ENCODE data around the gene PDE8A. TPM values are rescaled to one million over a fixed set of nuclear protein-coding genes. Genes with fewer than 3 reads are reported as not detected.

The PDE8A gene
- total and polyA plus RNA-seq, 10 of the 15 experiments (the other 5 are each of a cell fraction or from before 2014, with no cell fraction given): 6.7 to 69.2 (median 27.2) TPM

- DNase-seq (ENCODE audit: low read depth, low spot score) (no peak), ATAC-seq (no peak), FAIRE-seq (no peak)
- Histone ChIP-seq H4K20me1 (ENCODE audit: control insufficient read depth, insufficient read depth) (no peaks in the 10 kb centered on the region), H3K79me2 (ENCODE audit: control insufficient read depth, insufficient read depth, low read length) (peaks cover 38% of the 10 kb centered on the region), H3K36me3 (ENCODE audit: control insufficient read depth in 2 of 2, insufficient read depth in 2 of 2, low read length in 1 of 2) (no peaks in the 10 kb centered on the region), H3K27me3 (replicated peaks in 1 of 2; ENCODE audit: control insufficient read depth in 2 of 2, insufficient read depth in 2 of 2, low read length in 1 of 2) (no peaks in the 10 kb centered on the region), H3K4me1 (ENCODE audit: control insufficient read depth, insufficient read depth, low read length) (peaks cover 23% of the 10 kb centered on the region), H3K27ac (ENCODE audit: control insufficient read depth, insufficient read depth) (no peak overlapping the region), H2AFZ (ENCODE audit: control insufficient read depth, low read depth, low read length) (no peak overlapping the region), H3K9me3 (replicated peaks; ENCODE audit: control insufficient read depth, insufficient read depth, low read length) (no peaks in the 10 kb centered on the region), H3K9ac (ENCODE audit: control insufficient read depth, insufficient read depth, low read length) (no peak overlapping the region), H3K4me2 (ENCODE audit: control insufficient read depth, insufficient read depth) (no peak overlapping the region), H3K4me3 (no peak overlapping the region)
- SMC1A ChIA-PET (ENCODE audit: uncharacterized antibody, unreplicated experiment): interaction anchor here (0.7 to 4.3 kb wide), 10 partner anchors 11 to 75 kb away, joined by 3 to 45 read pairs (median 5); partner anchors contain the start of gene PDE8A
- WGBS (ENCODE audit: insufficient coverage, insufficient replicate concordance, low lambda C conversion rate, missing lambda C conversion rate): 100% methylated on average over 2 of the region's 2 CpGs
- RAD21 ChIA-PET (ENCODE audit: unreplicated experiment): interaction anchor here (0.9 to 2.1 kb wide), 5 partner anchors 11 to 51 kb away, joined by 3 to 7 read pairs (median 5); no protein-coding TSS in a partner anchor
- POLR2A ChIA-PET: interaction anchor here (0.8 kb wide), 1 partner anchor 41 kb away, joined by 5 read pairs; no protein-coding TSS in a partner anchor
- CTCF ChIA-PET: interaction anchor here (1.0 to 3.1 kb wide), 5 partner anchors 8 to 40 kb away, joined by 3 to 17 read pairs (median 3); no protein-coding TSS in a partner anchor
- BruUV-seq (replicated peaks): no TSS peak
- in situ Hi-C loops (cut with MboI) (no loop called here), intact Hi-C loops (cut with micrococcal nuclease; ENCODE audit: unreplicated experiment) (no loop called here)
- TF ChIP-seq, protein P1, sequence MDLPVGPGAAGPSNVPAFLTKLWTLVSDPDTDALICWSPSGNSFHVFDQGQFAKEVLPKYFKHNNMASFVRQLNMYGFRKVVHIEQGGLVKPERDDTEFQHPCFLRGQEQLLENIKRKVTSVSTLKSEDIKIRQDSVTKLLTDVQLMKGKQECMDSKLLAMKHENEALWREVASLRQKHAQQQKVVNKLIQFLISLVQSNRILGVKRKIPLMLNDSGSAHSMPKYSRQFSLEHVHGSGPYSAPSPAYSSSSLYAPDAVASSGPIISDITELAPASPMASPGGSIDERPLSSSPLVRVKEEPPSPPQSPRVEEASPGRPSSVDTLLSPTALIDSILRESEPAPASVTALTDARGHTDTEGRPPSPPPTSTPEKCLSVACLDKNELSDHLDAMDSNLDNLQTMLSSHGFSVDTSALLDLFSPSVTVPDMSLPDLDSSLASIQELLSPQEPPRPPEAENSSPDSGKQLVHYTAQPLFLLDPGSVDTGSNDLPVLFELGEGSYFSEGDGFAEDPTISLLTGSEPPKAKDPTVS (IDR thresholded peaks at IDR 0.05; ENCODE audit: low read depth, low read length): no peak
- no peak for TF ChIP-seq MYB (IDR thresholded peaks at IDR 0.05; ENCODE audit: borderline replicate concordance, low read depth, low read length)
- TF ChIP-seq, protein P2, sequence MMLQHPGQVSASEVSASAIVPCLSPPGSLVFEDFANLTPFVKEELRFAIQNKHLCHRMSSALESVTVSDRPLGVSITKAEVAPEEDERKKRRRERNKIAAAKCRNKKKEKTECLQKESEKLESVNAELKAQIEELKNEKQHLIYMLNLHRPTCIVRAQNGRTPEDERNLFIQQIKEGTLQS (IDR thresholded peaks at IDR 0.05; ENCODE audit: borderline replicate concordance, extremely low read depth, low read depth, low read length): no peak
- TF ChIP-seq MEF2B (IDR thresholded peaks at IDR 0.05; ENCODE audit: partially characterized antibody, poor library complexity, severe bottlenecking): no peak
- TF ChIP-seq, protein P3, sequence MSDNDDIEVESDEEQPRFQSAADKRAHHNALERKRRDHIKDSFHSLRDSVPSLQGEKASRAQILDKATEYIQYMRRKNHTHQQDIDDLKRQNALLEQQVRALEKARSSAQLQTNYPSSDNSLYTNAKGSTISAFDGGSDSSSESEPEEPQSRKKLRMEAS (IDR thresholded peaks at IDR 0.05; ENCODE audit: low read depth, low read length): no peak
- no peak for TF ChIP-seq BHLHE40 (IDR thresholded peaks at IDR 0.05; ENCODE audit: borderline replicate concordance in 1 of 2, low read depth in 2 of 2, low read length in 1 of 2)
- TF ChIP-seq SIN3A (IDR thresholded peaks at IDR 0.05; ENCODE audit: low read depth, low read length): no peak
- TF ChIP-seq CHD2 (IDR thresholded peaks at IDR 0.05; ENCODE audit: borderline replicate concordance, low read depth, low read length): no peak
- no peak for TF ChIP-seq CREB1 (IDR thresholded peaks at IDR 0.05; ENCODE audit: low read depth)
- TF ChIP-seq, protein P4, sequence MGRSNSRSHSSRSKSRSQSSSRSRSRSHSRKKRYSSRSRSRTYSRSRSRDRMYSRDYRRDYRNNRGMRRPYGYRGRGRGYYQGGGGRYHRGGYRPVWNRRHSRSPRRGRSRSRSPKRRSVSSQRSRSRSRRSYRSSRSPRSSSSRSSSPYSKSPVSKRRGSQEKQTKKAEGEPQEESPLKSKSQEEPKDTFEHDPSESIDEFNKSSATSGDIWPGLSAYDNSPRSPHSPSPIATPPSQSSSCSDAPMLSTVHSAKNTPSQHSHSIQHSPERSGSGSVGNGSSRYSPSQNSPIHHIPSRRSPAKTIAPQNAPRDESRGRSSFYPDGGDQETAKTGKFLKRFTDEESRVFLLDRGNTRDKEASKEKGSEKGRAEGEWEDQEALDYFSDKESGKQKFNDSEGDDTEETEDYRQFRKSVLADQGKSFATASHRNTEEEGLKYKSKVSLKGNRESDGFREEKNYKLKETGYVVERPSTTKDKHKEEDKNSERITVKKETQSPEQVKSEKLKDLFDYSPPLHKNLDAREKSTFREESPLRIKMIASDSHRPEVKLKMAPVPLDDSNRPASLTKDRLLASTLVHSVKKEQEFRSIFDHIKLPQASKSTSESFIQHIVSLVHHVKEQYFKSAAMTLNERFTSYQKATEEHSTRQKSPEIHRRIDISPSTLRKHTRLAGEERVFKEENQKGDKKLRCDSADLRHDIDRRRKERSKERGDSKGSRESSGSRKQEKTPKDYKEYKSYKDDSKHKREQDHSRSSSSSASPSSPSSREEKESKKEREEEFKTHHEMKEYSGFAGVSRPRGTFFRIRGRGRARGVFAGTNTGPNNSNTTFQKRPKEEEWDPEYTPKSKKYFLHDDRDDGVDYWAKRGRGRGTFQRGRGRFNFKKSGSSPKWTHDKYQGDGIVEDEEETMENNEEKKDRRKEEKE (IDR thresholded peaks at IDR 0.05): no peak
- TF ChIP-seq EP300 (IDR thresholded peaks at IDR 0.05; ENCODE audit: borderline replicate concordance in 1 of 2, control insufficient read depth in 1 of 2, low read depth in 2 of 2, low read length in 2 of 2): no peak
- TF ChIP-seq ZNF24 (IDR thresholded peaks at IDR 0.05): no peak
- no peak for TF ChIP-seq KLF5 (IDR thresholded peaks at IDR 0.05; ENCODE audit: partially characterized antibody)
- no peak for TF ChIP-seq TCF7 (IDR thresholded peaks at IDR 0.05; ENCODE audit: borderline replicate concordance)
- no peak for TF ChIP-seq BACH1 (IDR thresholded peaks at IDR 0.05; ENCODE audit: borderline replicate concordance)
- no peak for TF ChIP-seq ZSCAN29 (IDR thresholded peaks at IDR 0.05)
- TF ChIP-seq TARDBP (IDR thresholded peaks at IDR 0.05; ENCODE audit: borderline replicate concordance): no peak
Measured at GRCh38 chr15:85031944-85032558, 50.4 kb downstream of the PDE8A start.
